ENCODE measurements around the gene RIT1.
"Not testable (repeated sequence)": the region's sequence is repeated elsewhere in the genome, so short reads cannot be mapped to it uniquely, and the experiment has no call there.

The RIT1 gene

DNA sequence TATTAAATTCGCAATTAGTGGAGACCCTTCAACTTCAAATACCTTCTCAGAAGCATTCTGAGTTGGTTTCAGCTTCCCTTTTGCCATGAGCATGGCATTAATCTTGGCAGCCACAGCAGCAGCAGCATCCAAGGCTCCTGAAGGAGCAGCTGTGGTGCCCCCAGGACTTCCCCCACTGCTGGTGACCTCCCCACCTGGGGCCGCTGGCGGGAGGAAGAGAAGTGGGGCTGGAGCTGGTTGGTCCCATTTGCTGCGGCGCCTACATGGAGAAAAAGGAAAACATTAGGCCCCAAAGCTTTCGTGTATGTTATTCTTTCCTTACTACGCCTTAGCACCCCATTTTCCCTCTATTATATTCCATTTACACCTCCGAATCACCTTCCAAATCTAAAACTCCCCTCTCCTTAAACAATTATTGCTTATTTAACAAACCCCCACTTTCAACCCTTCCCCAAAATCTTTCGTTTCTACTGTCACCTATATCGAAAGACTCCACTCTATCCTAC lies 22.5 kb upstream of the RIT1 start:
- peak; percentile 17 for DNase-seq

DNA sequence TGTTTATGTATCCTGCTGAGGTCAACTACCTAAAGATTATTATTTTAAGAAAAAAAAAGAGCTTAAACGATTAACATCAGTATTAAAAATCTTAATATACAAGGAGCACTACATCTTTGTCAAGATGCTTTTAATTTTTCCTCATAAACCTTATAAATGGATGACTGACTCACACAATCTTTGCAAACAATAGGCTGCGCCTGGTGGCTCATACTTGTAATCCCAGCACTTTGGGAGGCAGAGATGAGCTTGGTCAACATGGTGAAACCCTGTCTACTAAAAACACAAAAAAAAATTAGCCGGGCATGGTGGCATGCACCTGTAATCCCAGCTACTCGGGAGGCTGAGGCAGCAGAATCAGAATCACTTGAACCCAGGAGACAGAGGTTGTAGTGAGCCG lies 21.3 kb upstream of the RIT1 start:
- DNase-seq: no peak

DNA sequence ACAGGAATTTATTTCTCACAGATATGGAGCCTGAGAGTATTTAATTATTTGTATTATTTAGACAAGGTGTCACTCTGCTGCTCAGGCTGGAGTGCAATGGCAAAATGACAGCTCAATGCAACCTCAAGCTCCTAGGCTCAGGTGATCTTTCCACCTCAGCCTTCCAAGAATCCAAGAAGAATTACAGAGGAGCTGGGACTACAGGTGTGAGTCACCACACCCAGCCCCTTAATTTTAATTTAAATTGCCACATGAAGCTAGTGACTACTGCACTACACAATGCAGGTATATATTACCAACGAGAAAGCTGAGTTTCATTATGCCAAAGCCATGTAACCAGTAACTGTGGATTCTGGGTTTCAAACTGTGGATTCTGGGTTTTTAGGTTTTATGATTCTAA lies 20.9 kb upstream of the RIT1 start:
- DNase-seq: no peak

DNA sequence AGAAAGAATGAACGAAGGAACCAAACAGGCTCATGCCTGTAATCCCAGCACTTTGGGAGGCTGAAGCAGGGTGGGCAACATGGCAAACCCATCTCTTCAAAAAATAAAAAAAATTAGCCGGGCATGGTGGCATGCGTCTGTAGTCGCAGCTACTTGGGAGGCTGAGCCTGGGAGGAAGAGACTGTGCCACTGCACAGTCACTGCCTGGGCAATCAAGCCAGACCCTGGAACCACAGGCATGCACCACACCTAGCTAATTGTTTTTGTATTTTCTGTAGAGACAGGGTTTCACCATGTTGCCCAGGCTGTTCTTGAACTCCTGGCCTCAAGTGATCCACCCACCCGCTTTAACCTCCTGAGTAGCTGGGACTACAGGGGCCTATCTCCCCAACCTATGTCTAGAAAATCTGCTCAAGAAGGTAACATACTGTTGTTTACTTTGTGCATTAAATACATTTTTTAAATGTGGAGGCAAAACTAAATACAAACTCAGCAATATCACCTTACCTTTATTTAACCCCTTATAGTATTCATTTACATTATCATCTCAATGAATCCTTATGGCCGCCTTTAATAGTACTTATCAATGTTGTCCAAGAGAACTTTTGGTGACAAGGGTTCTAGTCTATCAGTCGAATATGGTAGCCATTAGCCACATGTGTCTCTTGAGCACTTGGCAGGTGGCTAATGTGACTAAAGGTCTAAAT lies 20.3 kb upstream of the RIT1 start:
- no peak for DNase-seq

DNA sequence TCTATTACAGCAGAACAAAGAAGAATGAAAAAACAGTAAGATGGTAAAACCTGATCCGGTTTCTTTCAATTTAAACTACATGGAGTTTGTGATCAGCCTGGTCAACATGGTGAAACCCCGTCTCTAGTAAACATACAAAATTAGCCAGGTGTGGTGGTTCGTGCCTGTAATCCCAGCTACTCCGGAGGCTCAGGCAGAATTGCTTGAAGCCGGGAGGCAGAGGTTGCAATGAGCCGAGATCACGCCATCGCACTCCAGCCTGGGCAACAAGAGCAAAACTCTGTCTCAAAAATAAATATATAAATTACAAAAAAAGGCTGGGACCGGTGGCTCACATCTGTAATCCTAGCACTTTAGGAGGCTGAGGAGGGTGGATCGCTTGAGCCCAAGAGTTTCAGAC lies 19.6 kb upstream of the RIT1 start:
- DNase-seq: not testable (repeated sequence)

DNA sequence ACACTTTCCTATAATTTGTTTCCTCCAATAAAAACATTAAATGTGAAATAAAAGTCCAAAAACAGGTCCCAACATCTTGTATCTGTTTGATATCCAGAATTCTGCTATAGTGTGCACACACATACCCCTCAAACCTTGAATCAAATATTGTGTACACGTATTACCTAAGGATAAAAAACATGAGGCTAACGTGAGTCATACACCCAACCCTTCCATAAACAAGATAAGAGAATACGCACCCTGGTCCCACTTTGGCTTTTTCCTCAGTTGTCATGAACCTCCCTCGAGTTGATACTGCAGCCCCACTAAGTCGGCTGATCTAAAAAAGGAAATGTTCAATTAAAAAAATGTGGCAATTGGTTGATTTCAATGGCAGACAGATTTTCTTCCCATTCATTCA lies 17.9 kb upstream of the RIT1 start:
- no peak for DNase-seq

DNA sequence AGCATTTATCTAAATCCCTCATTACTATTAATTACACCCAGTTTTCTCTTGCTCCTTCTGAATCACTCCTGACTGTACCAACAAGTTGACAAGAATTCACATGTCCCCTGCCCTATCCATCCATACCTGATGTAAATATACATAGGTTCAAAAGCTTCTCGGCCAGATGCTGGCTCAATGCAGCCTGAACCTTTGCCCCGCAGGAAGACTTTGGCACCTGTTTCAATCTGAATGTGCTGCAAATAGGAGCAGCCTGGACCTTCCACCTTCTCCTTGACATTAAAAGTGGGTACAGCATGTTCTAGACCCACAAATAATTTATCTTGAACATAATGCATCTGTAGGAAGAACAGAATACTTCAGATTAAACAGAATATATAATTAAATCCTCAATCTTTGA lies 14.4 kb upstream of the RIT1 start:
- no peak for DNase-seq

DNA sequence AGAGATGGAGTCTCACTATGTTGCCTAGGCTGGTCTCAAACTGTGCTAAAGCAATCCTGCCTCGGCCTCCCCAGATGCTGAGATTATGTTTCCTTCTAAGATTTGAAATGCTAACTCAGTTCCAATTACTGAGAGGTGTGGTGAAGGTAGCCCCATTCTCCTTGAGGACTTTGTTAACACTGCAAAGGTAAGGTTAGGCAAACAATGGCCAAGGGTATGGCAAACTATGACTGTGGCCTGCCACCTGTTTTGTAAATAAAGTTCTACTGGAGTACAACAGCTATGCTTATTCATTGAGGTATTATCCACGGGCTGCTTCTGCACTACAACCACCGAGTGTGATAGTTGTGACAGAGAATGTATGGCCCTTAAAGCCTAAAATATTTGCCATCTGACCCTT lies 9.6 kb upstream of the RIT1 start:
- DNase-seq: no peak

DNA sequence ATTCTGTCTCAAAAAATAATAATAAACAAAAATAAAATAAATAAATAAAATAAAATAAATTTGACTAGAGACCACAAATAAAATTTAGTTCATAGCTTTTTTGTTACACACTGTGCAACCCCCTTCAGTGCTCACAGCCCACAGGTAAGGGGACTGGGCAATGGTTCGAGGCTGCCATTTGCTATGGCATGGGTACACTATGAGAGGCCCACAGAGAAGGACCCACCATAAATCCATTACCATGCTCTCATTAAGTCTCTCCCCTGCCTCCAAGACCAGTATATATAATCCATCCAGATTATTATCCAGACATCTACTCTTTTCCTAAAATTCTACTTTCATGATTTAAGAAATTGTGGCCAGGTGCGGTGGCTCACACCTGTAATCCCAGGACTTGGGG lies 8.7 kb upstream of the RIT1 start:
- DNase-seq: no peak

DNA sequence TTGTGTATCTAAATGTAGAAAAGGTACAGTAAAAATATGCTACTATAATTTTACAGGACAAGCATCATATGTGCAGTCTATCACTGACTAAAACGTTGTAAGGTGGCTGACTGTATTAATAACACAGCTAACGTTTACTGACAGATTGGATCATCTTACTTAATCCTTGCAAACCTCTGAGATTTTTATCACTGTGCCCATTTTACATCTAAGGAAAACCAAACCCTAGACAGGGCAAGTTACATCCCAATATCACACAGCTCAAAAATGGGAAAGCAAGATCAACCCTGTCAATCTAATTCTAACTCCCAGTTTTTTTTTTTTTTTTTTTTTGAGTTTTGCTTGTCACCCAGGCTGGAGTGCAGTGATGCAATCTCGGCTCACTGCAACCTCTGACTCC lies 7.5 kb upstream of the RIT1 start:
- no peak for DNase-seq

DNA sequence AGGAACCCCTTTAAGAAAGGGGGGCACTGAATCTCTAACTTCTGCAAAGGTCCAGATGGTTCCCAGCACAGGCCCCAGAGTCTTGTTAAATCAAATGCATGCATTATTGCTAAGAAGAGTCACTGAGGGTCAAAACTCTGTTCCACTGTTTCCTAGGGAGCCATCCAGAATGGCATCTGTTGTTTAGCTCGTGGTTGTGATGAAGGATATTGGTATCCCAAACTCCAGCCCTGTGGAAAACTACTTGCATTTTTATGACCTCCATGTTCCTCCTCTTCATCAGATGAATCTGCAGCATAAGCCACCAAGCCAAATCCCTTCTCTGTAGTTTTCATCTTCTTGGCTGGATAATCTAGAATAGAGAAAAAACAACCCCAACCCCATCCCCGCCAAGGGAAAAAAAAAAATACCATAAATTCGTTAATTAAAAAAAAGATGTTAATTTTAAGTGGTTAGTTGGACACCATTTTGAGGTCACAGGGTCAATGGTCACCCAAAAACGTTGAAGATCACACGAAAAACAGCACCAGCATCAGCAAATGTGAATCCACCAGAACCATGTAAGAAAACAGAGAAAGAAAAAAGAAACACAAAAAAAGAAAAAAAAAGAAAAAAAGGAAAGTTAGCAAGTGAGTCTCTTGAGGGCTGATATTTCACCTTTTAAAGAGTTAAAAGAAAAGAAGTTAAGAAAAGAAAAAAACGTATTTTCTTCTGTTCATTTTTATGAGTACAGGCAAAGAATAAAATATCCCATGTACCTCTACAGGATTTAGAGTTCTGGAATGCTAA lies 3.0 kb upstream of the RIT1 start:
- no peak for DNase-seq

DNA sequence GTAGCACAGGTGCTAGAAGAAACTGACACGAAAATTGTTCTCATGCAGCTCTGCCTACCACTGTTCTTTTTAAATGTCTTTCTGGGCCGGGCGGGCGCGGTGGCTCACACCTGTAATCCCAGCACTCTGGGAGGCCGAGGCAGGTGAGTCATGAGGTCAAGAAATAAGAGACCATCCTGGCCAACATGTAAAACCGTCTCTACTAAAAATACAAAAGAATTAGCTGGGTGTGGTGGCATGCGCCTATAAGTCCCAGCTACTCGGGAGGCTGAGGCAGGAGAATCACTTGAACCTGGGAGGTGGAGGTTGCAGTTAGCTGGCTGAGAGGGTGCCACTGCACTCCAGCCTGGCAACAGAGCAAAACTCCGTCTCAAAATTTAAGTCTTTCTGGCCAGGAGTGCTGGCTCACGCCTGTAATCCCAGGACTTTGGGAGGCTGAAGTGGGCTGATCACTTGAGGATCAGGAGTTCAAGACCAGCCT lies 947 bp upstream of the RIT1 start:
- no peak for DNase-seq

DNA sequence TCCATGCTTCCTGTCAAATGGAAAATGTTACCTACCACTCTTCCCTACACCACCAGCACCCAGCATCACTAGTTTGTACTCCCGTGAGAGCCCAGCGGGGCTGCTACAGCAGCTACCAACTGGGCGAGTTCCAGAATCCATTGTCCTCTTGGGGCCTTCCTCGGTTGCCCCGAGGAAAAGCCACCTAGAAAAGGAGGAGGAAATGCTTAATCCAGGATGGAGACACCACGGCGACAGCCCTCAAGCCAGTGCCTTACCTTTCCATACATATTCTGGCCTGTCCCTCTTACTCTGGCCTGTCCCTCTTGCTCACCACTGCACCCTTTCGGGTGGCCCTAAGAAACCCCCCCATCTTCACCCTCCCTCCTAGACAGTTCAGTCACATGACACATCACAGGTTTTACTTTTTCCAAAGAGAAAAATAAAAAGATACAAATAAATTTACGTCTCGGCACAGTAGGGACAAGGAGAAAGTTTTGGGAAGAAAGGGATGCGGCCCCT lies 478 bp downstream of the RIT1 start:
- DNase-seq: no peak

DNA sequence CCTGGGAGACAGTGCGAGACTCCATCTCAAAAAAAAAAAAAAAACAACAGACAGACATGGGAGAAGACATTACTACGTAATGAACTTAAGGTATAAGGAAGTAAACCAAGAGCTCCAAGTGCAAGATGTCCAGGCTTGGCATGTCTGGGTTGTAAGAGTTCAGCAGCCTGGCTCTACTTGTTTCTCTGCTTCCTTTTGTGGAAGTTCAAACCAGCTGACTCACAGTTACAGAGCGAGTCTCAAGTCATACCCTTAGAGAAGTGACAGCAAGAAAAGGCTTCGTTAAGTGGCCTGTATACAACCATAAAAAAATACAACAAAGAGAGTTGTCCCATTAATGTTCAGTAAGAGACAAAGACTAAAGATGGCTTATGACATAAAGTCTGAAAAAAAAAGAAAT lies 1.3 kb downstream of the RIT1 start:
- DNase-seq: peak; percentile 89

DNA sequence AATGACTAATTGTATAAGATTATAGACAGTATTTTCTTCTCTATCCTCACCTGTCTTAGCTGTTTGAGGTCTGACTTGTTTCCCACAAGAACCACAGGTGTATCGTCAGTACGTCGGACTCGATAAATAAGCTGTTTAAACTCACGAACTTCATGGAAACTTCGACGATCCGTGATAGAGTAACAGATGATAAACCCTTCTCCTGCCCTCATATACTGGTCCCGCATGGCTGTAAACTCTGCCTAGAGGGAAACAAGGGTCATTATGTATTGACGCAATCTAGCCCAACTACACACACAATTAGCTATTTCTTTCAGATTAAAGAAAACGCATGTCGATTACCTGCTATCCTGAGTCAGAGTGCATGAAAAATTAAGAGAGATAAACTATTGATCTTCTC lies 6.9 kb downstream of the RIT1 start:
- no peak for DNase-seq

DNA sequence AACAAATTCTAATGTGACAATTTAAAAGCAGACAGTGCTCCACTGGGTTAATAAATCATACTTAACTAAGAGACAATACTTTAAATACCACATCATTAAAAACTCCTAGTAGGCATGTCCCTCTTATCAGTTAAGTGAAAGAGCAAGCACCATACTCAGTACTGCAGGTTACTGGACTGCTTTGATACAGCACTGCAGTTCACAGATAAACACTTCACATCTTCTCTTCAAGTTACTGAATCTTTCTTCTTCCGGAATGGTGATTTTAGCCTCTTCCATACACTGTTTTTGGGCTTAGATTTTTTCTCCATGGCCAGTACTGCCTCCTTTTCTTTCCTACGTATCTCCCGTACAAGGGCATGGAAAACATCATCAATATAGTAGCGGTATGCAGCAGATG lies 11.0 kb downstream of the RIT1 start:
- no peak for DNase-seq

DNA sequence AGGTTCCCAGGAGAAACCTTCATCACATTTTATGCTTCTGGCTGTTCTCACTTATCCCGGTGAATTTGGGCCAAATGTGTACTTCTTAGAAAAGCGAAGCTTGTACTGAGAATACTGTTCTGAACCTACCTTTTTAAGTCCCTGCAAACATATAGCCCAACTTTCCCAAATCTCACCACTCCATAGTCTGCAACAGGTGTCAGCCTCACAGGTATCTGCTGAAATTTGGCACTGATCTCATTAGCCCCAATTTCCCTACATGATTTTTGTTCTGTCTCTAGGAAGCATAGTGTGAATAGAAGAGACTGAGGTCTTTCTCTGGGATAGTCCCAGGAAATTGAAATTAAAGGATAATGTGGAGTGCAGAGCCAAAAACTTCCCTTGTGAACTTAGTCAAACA lies 11.5 kb downstream of the RIT1 start:
- DNase-seq: no peak

DNA sequence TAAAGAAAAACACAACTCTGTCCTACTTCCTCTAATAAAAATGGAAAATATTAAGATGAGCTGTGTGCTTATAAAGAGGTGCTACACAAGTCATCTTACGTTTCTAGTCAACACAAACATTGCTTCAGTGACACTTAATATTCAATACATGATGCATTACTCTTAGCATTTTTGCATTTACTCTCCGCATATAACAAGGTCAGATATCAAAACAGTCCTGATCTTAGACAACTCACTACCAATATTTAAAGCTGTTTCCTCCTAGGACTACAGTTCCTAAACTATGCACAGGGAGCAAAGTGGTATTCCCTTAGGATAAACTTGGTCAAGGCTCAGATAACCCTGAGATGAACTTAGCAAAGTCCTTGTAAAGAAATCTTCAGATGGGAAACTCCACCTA lies 12.3 kb downstream of the RIT1 start:
- DNase-seq: no peak

DNA sequence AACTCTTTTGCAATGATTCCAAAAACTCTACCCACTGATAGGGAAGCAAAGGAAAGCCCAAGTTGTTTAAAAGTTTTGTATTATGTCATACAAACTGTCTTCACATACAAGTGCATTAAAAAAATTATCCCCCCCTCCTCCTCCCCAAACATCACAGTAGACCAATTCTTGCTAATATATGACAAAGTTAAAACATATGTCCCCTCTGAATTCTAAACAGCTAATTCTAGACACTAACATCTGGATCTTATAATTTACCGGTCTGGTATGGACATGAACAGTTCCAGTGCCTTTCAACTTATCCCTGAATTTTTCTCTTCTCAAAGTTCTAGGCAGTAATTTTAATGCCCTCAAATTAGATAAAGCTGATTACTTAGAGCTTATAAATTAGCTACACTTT lies 13.4 kb downstream of the RIT1 start:
- no peak for DNase-seq

DNA sequence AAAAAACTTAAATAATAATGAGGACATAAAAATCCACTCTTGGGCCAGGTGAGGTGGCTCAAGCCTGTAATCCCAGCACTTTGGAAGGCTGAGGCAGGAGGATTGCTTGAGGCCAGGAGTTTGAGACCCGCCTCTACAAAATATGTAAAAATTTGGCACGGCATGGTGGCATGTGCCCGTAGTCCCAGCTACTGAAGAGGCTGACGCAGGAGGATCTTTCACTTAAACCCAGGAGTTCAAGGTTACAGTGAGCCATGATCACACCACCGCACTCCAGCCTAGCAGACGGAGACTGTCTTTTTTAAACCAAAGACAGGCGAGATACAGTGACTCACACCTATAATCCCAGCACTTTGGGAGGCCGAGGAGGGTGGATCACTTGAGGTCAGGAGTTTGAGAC lies 14.7 kb downstream of the RIT1 start:
- DNase-seq: not testable (repeated sequence)

DNA sequence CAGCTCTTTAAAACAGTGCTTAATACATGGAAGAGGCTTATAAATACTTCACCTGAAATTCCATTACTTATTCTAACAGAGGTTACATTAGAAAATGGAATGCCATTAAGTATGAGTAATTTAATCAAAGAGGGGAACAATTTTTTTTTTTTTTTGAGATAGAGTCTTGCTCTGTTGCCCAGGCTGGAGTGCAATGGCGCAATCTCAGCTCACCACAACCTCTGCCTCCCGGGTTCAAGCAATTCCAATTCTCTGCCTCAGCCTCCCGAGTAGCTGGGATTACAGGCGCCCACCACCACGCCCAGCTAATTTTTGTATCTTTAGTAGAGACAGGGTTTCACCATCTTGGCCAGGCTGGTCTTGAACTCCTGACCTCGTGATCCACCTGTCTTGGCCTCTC lies 15.5 kb downstream of the RIT1 start:
- not testable (repeated sequence) for DNase-seq

DNA sequence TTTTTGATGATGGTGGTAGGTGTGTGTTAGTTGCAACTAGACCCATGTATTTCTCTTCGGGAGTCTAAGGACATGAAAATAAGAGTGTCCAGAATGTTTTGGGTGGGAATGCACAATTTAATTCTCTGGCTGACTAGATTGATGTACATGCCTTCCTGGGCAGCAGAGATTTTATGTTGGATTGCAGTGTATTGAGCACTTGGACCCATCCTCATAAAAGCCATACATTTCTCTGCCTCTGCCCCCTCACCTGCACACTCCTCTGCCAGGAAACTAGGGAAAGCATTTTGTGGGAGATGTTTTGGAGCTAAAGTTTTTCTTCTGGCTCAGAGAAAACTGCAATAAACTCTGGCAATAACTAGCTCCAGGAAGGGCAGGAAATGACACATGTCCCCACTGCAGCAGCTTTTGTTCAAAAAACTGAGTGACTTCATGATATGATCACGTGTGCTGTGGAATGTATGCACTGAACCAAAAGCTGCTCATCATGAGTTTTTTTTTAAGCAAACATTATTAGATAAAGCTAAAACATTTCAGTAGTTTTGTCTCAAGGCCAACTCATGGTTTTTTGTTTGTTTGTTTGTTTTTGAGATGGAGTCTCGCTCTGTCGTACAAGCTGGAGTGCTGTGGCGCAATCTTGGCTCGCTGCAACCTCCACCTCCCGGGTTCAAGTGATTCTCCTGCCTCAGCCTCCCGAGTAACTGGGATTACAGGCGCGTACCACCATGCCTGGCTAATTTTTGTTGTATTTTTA lies 17.6 kb downstream of the RIT1 start:
- peak; percentile 62 for DNase-seq

DNA sequence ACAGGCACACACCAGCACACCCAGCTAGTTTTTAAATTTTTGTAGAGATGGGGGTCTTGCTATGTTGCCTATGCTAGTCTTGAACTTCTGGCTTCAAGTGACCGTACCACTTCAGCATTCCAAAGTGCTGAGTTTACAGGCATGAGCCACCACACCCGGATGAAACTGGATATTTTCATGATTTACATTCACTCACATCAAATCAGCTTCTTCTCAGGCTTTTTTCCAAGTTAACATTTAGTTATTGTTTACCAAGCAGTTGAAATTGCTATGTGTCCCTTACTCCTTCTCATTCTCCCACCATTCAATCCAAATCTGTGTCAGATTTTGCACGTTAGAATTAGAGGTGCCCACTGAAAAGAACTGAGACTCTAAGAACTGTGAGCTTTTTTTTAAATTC lies 18.4 kb downstream of the RIT1 start:
- DNase-seq: no peak

DNA sequence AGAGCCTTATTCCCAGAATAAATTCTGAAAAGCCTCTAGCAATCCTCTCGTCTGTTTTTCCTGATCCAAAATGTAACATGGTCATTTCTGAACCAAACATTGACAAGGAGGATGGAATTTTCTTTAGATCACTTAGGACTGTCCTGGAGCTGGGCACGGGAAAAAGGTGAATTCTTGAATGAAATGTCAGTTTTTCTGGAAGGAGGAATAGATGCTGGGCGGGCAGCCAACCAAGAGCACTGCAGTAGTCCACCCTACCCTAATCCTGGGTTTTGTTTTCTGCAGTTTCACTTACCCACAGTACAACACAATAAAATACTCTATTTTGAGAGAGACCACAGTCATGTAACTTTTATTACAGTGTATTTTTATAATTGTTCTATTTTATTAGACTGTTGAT lies 20.9 kb downstream of the RIT1 start:
- DNase-seq: no peak

Data from MV-4-11 (cell line).